ENCODE data around the gene TOX2. TPM values are rescaled to one million over a fixed set of nuclear protein-coding genes. Genes with fewer than 3 reads are reported as not detected.
A peak's percentile ranks its signal among the peaks of the same experiment; 100 is the strongest.

Gene TOX2
- total RNA-seq, 1 donor from 2014 or later: 0.16 TPM

DNA sequence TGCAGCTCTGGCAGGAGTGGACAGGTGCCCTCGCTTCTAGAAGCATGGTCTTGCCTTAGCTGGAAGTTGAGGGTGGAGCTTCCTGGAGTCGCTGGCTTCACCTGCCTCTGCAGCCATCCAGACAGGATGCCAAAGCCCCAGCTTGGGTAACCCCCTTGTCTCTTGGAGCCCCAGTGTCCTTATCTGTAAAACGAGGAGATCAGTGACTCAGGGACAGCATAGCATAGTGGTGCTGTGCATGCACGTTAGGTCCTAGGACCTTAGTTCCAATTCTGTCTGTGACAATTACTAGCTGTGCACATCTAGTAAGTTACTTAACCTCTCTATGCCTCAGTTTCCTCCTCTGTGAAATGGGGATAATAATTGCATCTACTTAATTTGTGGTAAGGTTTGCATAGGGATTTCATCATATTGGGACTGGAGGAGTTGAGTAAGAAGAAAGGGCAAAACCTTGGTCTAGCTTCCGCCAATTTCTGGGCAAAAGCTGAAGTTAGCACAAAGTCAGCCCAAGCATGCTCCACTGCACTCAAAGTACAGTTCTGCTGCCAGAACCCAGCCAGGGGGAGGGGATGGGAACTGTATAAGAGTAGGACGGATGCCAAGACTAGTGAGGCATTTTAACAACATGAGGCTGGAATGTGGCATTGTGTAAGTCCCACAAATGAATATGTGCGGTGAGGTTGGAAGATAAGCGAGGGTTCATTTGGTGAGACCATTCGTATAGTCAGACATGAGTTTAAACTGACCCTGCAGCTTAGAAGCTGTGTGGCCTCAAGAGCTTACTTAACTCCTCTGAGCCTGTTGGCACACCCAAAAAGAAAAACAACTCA is 24.5 kb downstream of the TOX2 start:
- peaks cover 14% of the 10 kb centered on the region for H3K4me1 Mint-ChIP-seq (ENCODE audit: low read depth, unreplicated experiment)
- Histone ChIP-seq H3K27me3 (ENCODE audit: insufficient read depth, low read length) (no peaks in the 10 kb centered on the region), H3K9ac (ENCODE audit: low read length) (peak overlapping the region; percentile 15), H2AFZ (ENCODE audit: low read depth, low read length) (no peak overlapping the region), H3K79me2 (ENCODE audit: insufficient read depth, low read length) (peaks cover 4% of the 10 kb centered on the region), H3K36me3 (ENCODE audit: insufficient read depth, low read length) (no peaks in the 10 kb centered on the region), H3K4me3 (ENCODE audit: insufficient read depth, low read depth, low read length) (no peak overlapping the region), H4K20me1 (ENCODE audit: insufficient read depth, low read length) (peaks cover 42% of the 10 kb centered on the region), H3K9me3 (ENCODE audit: insufficient read depth, low read depth, low read length) (no peaks in the 10 kb centered on the region), H3K27ac (ENCODE audit: low read depth, low read length) (peak overlapping the region; percentile 18), H3K4me2 (ENCODE audit: low read length) (peak overlapping the region; percentile 75), H3K4me1 (ENCODE audit: insufficient read depth, low read length) (peaks cover 44% of the 10 kb centered on the region)
- DNase-seq (ENCODE audit: low read depth): peak; percentile 100
- no peak for TF ChIP-seq EZH2 (IDR thresholded peaks at IDR 0.05; ENCODE audit: insufficient read depth, low read length)
- TF ChIP-seq, protein P1, sequence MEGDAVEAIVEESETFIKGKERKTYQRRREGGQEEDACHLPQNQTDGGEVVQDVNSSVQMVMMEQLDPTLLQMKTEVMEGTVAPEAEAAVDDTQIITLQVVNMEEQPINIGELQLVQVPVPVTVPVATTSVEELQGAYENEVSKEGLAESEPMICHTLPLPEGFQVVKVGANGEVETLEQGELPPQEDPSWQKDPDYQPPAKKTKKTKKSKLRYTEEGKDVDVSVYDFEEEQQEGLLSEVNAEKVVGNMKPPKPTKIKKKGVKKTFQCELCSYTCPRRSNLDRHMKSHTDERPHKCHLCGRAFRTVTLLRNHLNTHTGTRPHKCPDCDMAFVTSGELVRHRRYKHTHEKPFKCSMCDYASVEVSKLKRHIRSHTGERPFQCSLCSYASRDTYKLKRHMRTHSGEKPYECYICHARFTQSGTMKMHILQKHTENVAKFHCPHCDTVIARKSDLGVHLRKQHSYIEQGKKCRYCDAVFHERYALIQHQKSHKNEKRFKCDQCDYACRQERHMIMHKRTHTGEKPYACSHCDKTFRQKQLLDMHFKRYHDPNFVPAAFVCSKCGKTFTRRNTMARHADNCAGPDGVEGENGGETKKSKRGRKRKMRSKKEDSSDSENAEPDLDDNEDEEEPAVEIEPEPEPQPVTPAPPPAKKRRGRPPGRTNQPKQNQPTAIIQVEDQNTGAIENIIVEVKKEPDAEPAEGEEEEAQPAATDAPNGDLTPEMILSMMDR (IDR thresholded peaks at IDR 0.05; ENCODE audit: insufficient read depth, low read depth, low read length): no peak
- peaks cover 2% of the 10 kb centered on the region for H3K36me3 Mint-ChIP-seq (ENCODE audit: low read depth, unreplicated experiment)
- peaks cover 48% of the 10 kb centered on the region for H3K27me3 Mint-ChIP-seq (ENCODE audit: low read depth, unreplicated experiment)
- H3K4me3 Mint-ChIP-seq (ENCODE audit: unreplicated experiment): no peak overlapping the region
- H3K9me3 Mint-ChIP-seq (ENCODE audit: unreplicated experiment): no peaks in the 10 kb centered on the region
- no peak overlapping the region for H3K27ac Mint-ChIP-seq (ENCODE audit: unreplicated experiment)
- FAIRE-seq: peak; percentile 99

DNA sequence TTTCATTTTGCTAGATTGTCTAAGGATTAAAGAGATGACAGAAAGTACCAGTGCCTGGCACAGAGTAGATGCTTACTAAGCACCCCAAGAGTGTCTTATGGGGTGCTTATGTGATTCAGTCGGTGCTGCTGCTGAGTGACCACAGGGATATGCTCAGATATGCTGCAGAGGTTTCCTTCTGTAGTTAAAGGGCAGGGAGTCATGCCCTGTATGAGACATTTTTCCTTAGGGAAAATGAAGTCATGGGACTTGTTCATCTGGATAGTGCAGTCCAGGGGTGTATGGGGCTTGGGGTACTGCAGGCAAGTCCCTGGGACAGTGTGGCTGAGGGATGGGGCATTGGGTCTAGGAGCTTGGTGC is 25.1 kb downstream of the TOX2 start:
- FAIRE-seq (no peak), DNase-seq (ENCODE audit: low read depth) (no peak)
- peak overlapping the region; percentile 18 for H3K27ac ChIP-seq (ENCODE audit: low read depth, low read length)
- peaks cover 4% of the 10 kb centered on the region for H3K79me2 ChIP-seq (ENCODE audit: insufficient read depth, low read length)
- peaks cover 37% of the 10 kb centered on the region for H4K20me1 ChIP-seq (ENCODE audit: insufficient read depth, low read length)
- Mint-ChIP-seq H3K36me3 (ENCODE audit: low read depth, unreplicated experiment) (peaks cover 2% of the 10 kb centered on the region), H3K4me1 (ENCODE audit: low read depth, unreplicated experiment) (peaks cover 14% of the 10 kb centered on the region), H3K4me3 (ENCODE audit: unreplicated experiment) (no peak overlapping the region), H3K9me3 (ENCODE audit: unreplicated experiment) (no peaks in the 10 kb centered on the region), H3K27ac (ENCODE audit: unreplicated experiment) (no peak overlapping the region), H3K27me3 (ENCODE audit: low read depth, unreplicated experiment) (peaks cover 47% of the 10 kb centered on the region)
- H3K27me3 ChIP-seq (ENCODE audit: insufficient read depth, low read length): no peaks in the 10 kb centered on the region
- TF ChIP-seq, protein P1 (IDR thresholded peaks at IDR 0.05; ENCODE audit: insufficient read depth, low read depth, low read length): no peak
- no peak for TF ChIP-seq EZH2 (IDR thresholded peaks at IDR 0.05; ENCODE audit: insufficient read depth, low read length)
- H3K9me3 ChIP-seq (ENCODE audit: insufficient read depth, low read depth, low read length): no peaks in the 10 kb centered on the region
- H3K9ac ChIP-seq (ENCODE audit: low read length): peak overlapping the region; percentile 15
- peak overlapping the region; percentile 75 for H3K4me2 ChIP-seq (ENCODE audit: low read length)
- no peaks in the 10 kb centered on the region for H3K36me3 ChIP-seq (ENCODE audit: insufficient read depth, low read length)
- peaks cover 44% of the 10 kb centered on the region for H3K4me1 ChIP-seq (ENCODE audit: insufficient read depth, low read length)
- no peak overlapping the region for H3K4me3 ChIP-seq (ENCODE audit: insufficient read depth, low read depth, low read length)
- no peak overlapping the region for H2AFZ ChIP-seq (ENCODE audit: low read depth, low read length)
